Measurements from ENCODE around the gene ECM1.

Gene ECM1

DNA sequence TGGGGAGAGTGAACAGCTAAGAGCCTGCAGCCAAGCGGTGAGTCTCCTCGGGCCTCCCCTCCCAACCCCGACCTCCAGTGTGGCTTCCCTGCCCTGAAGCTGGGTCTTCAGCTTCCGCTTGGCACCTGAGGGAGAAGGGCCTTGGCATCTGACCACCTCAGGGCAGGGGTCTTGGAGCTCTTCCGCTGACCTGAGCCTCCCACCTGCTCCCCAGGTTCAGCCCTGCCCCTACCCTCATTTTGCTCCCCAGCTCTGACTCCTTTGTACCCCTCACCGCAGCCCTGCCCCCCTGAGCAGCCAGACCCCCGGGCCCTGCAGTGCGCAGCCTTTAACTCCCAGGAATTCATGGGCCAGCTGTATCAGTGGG lies 46.2 kb downstream of the ECM1 start:
- TF ChIP-seq, protein P1, sequence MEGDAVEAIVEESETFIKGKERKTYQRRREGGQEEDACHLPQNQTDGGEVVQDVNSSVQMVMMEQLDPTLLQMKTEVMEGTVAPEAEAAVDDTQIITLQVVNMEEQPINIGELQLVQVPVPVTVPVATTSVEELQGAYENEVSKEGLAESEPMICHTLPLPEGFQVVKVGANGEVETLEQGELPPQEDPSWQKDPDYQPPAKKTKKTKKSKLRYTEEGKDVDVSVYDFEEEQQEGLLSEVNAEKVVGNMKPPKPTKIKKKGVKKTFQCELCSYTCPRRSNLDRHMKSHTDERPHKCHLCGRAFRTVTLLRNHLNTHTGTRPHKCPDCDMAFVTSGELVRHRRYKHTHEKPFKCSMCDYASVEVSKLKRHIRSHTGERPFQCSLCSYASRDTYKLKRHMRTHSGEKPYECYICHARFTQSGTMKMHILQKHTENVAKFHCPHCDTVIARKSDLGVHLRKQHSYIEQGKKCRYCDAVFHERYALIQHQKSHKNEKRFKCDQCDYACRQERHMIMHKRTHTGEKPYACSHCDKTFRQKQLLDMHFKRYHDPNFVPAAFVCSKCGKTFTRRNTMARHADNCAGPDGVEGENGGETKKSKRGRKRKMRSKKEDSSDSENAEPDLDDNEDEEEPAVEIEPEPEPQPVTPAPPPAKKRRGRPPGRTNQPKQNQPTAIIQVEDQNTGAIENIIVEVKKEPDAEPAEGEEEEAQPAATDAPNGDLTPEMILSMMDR (IDR thresholded peaks at IDR 0.05; ENCODE audit: low read depth, low read length), result no peak

GRCh38 chr1:150555198-150555970 lies 47.5 kb downstream of the ECM1 start:
- TF ChIP-seq, protein P1 (IDR thresholded peaks at IDR 0.05; ENCODE audit: low read depth, low read length), result no peak
- H3K4me3 ChIP-seq (ENCODE audit: low read depth, low read length), result no peak overlapping the region

More for the DNA sequence above, 46.2 kb downstream of the ECM1 start:
- no peak overlapping the region for H3K4me3 ChIP-seq (ENCODE audit: low read depth, low read length)

- TF ChIP-seq, protein P1 (IDR thresholded peaks at IDR 0.05; ENCODE audit: low read depth, low read length), result no peak
- no peak overlapping the region for H3K4me3 ChIP-seq (ENCODE audit: low read depth, low read length)
Observed at GRCh38 chr1:150555971-150556865, 48.3 kb downstream of the ECM1 start.

- TF ChIP-seq, protein P1 (IDR thresholded peaks at IDR 0.05; ENCODE audit: low read depth, low read length), result no peak
- H3K4me3 ChIP-seq (ENCODE audit: low read depth, low read length), result no peak overlapping the region
Observed at GRCh38 chr1:150557065-150557600, 49.2 kb downstream of the ECM1 start.

GRCh38 chr1:150557813-150558212 lies 49.9 kb downstream of the ECM1 start:
- no peak overlapping the region for H3K4me3 ChIP-seq (ENCODE audit: low read depth, low read length)
- TF ChIP-seq, protein P1 (IDR thresholded peaks at IDR 0.05; ENCODE audit: low read depth, low read length), result no peak

DNA sequence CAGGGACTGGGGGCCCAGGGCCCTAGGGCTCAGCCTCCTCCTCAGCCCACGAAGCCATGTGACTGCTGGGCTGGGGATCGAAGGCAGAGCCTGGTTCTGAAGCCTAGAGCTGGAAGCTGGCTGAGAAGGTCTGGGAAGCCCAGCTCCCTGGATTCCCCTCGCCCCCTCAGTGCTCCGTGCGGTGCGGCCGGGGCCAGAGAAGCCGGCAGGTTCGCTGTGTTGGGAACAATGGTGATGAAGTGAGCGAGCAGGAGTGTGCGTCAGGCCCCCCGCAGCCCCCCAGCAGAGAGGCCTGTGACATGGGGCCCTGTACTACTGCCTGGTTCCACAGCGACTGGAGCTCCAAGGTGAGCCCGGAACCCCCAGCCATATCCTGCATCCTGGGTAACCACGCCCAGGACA lies 50.4 kb downstream of the ECM1 start:
- TF ChIP-seq, protein P1 (IDR thresholded peaks at IDR 0.05; ENCODE audit: low read depth, low read length), result no peak
- H3K4me3 ChIP-seq (ENCODE audit: low read depth, low read length), result no peak overlapping the region

Data from WI38 (cell line).